SU-DHL-6 (cell line): Measurements from ENCODE around the gene CYTH1.

Experiments used
- EZH2phosphoT487 ChIP-seq: fragments of 200-600 bp; sonication (generic), shearing (Covaris generic); conservative IDR thresholded peaks from 2 replicates; pipeline ENCODE4 v1.6.1; 2018; ENCODE audit warnings: mild to moderate bottlenecking, antibody characterized with exemption, low read length, moderate library complexity, mixed read lengths
- TF ChIP-seq, protein P1 (sequence below): fragments of 200-600 bp; sonication (generic); IDR thresholded peaks from one replicate; pipeline ENCODE4 v1.5.1; 2017; ENCODE audit warnings: antibody characterized with exemption, mild to moderate bottlenecking, low read length, moderate library complexity; ENCODE audit not compliant: insufficient read depth, poor library complexity, severe bottlenecking

DNA sequence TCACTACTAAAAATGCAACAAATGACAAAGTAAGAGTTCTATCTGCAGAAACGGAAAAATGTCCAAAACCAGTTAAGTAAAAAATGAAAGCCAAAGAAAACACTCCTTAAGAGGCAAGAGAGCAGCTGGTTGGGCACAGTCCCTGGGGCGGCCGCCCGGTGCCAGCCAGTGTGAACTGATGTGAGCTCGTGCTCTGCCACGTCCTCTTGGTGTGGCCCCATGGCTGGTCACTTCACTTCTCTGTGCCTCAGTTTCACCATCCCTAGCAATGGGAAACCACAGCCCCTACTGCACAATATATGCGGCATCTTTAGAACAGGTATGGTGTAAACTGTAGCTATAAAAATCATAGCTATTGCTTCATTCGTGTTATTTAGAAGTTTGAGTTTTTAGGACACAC is 37.3 kb upstream of the CYTH1 start:
- TF ChIP-seq, protein P1, sequence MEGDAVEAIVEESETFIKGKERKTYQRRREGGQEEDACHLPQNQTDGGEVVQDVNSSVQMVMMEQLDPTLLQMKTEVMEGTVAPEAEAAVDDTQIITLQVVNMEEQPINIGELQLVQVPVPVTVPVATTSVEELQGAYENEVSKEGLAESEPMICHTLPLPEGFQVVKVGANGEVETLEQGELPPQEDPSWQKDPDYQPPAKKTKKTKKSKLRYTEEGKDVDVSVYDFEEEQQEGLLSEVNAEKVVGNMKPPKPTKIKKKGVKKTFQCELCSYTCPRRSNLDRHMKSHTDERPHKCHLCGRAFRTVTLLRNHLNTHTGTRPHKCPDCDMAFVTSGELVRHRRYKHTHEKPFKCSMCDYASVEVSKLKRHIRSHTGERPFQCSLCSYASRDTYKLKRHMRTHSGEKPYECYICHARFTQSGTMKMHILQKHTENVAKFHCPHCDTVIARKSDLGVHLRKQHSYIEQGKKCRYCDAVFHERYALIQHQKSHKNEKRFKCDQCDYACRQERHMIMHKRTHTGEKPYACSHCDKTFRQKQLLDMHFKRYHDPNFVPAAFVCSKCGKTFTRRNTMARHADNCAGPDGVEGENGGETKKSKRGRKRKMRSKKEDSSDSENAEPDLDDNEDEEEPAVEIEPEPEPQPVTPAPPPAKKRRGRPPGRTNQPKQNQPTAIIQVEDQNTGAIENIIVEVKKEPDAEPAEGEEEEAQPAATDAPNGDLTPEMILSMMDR, result no peak
- TF ChIP-seq EZH2phosphoT487, result no peak
